Astrocyte (in vitro differentiated cells and primary cell): ENCODE measurements around the gene PHF12.

ENCODE experiments used
- EZH2 ChIP-seq: IDR thresholded peaks from 2 replicates; pipeline ENCODE4 v1.6.1; 2012; ENCODE audit warnings: mild to moderate bottlenecking, low read length, inconsistent platforms; ENCODE audit not compliant: insufficient read depth
- TF ChIP-seq, protein P1 (sequence below): IDR thresholded peaks from 2 replicates; pipeline ENCODE4 v1.5.1; 2011; ENCODE audit warnings: low read depth, mild to moderate bottlenecking, inconsistent platforms, low read length, moderate library complexity; ENCODE audit not compliant: insufficient read depth

GRCh38 chr17:28926786-28927185, 24.5 kb downstream of the PHF12 start:
- TF ChIP-seq, protein P1, sequence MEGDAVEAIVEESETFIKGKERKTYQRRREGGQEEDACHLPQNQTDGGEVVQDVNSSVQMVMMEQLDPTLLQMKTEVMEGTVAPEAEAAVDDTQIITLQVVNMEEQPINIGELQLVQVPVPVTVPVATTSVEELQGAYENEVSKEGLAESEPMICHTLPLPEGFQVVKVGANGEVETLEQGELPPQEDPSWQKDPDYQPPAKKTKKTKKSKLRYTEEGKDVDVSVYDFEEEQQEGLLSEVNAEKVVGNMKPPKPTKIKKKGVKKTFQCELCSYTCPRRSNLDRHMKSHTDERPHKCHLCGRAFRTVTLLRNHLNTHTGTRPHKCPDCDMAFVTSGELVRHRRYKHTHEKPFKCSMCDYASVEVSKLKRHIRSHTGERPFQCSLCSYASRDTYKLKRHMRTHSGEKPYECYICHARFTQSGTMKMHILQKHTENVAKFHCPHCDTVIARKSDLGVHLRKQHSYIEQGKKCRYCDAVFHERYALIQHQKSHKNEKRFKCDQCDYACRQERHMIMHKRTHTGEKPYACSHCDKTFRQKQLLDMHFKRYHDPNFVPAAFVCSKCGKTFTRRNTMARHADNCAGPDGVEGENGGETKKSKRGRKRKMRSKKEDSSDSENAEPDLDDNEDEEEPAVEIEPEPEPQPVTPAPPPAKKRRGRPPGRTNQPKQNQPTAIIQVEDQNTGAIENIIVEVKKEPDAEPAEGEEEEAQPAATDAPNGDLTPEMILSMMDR: no peak
- TF ChIP-seq EZH2: no peak
